GM18519 (cell line): ENCODE data around the gene TMIGD3.
"Not testable (repeated sequence)": the region's sequence is repeated elsewhere in the genome, so short reads cannot be mapped to it uniquely, and the experiment has no call there.

Experiments
- ATAC-seq: cut with Tn5 transposase; IDR thresholded peaks from one replicate; pipeline ENCODE4 v1.9.1; 2021; ENCODE audit warnings: mild to moderate bottlenecking, moderate library complexity; ENCODE audit not compliant: unreplicated experiment, low FRiP score

The TMIGD3 gene

GRCh38 chr1:111503585-111504060, at the start of gene TMIGD3, which contains the start of gene ADORA3:
TSS of gene TMIGD3 (minus strand) at chr1:111503633. CDS start at chr1:111503354, 279 bp downstream.
TSS of gene ADORA3 (minus strand) at chr1:111503633. CDS start at chr1:111503354, 279 bp downstream.
- ATAC-seq = no peak

DNA sequence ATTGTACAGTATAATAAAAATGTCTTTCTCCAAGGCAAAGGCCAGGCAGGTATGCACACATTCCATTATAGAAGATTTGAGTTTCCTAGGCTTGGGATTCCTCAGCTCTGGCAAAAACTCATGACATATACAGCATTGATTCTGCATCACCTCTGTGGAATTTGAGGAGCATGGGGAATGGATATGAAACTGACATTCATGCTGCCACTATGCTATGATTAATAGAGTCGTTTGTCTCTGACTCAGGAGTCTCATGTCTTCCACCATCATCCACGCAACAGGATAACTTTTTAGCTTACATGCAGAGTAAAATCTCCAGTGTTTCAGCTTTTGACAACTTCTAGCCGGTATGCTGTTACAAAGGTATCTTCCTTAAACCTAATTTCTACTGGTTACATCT, 49.8 kb upstream of the TMIGD3 start:
- ATAC-seq = no peak

DNA sequence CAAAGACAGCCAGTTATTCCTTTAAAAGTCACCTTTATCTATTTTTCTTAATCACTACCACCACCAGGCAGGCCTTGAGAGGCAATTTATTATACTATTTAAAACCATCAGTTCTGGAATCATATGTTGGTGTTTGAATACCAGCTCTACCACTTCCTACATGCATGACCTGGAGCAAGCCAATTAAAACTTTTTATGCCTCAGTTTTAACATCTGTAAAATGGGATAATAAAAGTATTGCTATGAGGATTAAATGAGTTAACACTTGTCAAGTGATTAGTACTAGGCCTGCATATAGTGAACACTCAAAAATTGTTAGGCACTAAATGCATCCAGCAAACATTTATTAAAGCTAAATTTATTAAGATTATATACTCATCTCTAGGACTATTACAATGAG, 49.2 kb upstream of the TMIGD3 start:
- no peak for ATAC-seq

- no peak for ATAC-seq
Measured at GRCh38 chr1:111551623-111552411, 48.4 kb upstream of the TMIGD3 start.

DNA sequence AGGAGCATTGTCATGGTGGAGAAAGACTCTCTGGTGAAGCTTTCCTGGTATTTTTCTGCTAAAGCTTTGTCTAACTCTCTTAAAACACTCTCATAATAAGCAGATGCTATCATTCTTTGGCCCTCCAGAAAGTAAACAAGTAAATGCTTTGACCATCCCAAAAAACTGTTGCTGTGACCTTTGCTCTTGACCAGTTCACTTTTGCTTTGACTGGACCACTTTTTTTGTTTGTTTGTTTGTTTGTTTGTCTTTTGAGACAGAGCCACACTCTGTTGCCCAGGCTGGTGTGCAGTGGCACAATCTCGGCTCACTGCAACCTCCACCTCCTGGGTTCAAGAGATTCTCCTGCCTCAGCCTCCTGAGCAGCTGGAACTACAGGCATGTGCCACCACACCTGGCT, 44.4 kb upstream of the TMIGD3 start:
- ATAC-seq = not testable (repeated sequence)

- ATAC-seq = no peak
Measured at GRCh38 chr1:111542187-111542586, 38.8 kb upstream of the TMIGD3 start.

- no peak for ATAC-seq
Measured at GRCh38 chr1:111541721-111542120, 38.3 kb upstream of the TMIGD3 start.

DNA sequence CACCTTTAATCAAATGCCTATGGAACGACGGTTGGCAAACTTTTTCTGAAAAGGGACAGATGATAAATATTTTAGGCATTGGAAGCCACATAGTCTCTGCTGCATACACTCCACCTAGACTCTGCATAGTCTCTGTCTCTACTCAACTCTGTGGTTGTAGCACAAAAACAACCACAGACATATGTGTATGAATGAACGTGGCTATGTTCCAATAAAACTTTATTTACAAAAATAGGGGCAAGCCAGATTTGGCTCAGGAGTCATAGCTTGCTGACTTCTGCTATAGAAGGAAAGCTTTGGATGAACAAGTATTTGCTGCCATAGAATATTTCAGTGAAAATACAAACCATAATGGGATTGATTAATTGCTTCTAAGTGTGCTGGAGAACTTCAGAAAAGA, 37.5 kb upstream of the TMIGD3 start:
- no peak for ATAC-seq

DNA sequence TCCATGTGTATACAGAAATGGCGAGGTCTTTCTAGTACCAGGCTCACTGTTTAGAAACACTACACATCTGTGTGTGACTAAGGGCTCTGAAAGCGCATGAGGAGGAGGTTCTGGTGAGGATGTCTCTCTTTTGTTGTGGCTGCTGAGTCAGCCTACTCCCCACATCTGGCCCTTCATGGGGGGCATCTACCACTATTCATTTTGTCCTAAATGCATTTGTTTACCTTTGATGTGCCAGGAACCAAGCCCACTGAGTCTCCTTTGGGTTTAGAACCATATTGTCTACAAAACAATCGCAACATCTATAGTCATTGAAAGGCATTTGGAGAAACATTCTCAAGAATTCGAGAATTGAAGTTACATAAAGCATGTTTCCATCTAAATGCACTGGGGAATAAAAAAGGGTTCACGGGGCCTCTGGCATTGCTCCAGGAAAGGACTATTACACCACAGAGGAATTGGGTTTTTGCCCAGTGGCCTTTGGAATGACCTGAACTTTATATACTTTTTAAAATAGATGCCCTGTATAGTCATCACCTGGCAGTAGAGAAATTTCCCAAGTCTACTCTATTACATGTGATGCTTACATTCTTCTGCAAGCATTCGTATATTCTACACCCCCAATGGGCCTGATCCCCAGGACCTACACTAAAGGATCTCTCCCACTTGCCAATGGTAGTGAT, 35.1 kb upstream of the TMIGD3 start:
- no peak for ATAC-seq

- ATAC-seq = no peak
Measured at GRCh38 chr1:111535256-111536191, 32.1 kb upstream of the TMIGD3 start.

DNA sequence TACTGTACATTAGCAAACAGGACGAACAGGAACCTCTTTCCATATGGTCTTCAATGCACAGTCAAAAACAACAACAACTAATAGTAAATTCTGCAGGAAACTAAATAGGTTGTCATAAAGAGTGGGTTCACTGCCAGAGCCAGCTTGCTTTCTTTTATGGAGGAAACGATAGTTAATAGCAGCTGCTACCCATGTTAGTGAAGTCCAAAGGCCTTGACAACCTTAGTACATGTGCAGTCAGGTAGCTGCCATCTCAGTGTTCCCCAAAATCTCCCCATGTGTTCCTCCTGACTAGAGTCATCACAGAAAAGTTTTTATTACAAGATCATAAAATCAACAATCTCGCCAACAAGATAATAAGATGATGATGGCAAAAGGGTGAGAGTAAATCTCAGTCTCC, 16.6 kb upstream of the TMIGD3 start:
- no peak for ATAC-seq

DNA sequence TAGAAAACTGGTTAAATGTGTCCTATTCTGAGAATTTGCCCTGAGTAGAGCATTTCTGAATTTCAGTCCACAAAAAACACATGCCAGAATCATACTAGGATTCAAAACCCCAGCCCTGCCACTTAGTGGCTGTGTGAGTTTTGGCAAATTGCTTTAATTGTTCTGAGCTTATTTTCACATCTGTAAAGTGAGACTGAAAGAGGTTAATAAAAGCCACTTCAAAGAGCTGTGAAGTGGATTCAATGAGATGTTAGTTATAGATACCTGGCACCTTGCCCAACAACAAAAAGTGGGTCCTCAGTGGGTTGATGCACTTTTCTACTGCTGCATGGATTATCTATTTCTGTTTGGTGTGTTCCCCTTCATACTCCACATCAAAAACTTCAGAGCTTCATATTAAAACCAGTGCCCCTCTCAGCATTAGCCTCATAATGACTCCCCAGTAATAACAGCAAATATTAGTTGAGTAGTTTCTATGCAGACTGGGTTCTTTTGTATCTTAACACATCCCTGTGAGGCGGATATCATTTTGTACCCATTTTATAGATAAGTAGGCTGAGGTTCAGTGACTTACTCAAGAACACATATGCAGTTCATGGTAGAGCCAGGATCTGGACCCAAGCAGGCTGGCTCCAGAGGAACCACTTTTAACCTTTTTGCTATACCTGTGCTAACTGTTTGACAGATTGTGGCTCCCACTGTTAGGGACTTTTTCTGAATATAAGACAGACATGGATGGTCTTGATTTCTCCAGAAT, 14.2 kb upstream of the TMIGD3 start:
- ATAC-seq = no peak

DNA sequence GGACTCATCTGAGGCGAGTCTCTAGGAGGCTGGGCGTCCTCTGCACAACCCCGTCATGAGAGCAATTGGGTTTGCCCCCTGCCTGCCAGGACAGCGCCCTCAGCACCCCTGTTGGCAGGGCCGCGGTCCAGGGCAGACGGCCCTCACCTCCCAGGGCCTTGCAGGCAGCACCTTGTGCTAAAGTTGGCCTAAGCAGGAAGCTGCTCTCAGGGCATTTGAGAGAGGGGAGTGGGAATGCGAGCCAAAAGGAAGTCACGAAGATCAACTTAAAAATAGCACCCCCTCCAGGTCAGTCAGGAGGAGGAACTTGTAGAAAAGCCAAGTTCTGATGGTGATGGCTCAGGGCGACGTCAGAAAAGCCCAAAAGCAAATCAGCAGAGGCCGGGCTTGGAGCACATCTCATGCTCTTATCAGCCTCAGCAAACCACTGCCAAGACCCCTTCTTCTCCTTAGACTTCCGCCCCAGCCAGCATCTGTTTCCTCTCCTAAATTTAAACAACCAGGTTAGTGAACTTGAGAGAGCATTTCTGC, 12.6 kb upstream of the TMIGD3 start:
- no peak for ATAC-seq

GRCh38 chr1:111515291-111516004, 12.0 kb upstream of the TMIGD3 start:
- ATAC-seq = no peak

DNA sequence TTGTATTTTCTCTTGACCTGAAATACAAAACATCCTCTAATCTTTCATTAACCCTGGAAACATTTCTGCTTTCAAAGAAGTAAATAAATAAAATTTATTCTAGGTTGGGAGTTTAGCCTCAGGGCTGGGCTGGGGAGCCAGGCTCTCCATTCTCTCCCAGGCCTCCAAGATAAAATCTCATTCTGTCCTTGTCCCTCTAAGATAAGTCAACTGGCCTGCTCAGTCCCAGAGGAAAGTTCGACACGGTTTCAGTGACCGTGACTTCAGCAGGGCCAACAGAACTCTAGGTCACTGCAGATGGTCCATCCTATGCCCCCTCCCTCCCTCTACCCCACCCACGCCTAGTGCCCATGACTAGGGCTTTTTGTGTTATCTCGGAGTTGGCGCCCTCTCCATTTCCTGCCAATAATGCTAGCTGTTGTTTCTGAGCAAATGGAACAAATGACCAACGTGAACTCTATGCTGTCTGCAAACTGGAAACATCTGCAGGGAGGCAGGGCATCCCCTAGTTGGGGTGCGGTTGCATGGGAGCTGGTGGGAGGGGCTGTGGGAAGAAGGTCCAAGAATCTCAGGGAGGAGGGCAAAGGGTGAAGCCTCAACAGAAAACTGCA, 10.1 kb upstream of the TMIGD3 start:
- ATAC-seq = no peak

GRCh38 chr1:111512931-111513330, 9.5 kb upstream of the TMIGD3 start:
- no peak for ATAC-seq

- ATAC-seq = no peak
Measured at GRCh38 chr1:111512132-111512889, 8.9 kb upstream of the TMIGD3 start.

GRCh38 chr1:111511370-111511769, 7.9 kb upstream of the TMIGD3 start:
- ATAC-seq = no peak
